ENCODE data around the gene U2AF2.

Gene U2AF2

DNA sequence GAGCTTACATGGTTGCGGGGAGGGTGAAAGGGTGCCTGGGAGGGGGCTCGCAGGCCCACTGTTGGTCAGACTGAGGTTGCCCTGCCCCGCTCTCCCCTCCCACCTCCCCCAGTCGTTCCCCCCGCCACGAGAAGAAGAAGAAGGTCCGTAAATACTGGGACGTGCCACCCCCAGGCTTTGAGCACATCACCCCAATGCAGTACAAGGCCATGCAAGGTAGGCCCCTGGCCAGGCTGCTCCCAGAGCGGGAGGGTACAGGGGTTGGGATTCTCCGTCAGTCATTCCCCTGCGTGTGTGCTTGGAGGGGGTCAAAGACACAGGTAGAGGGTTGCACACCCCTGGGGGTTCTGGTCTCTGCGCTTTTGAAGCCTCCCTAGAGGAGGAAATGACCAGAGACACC is 5.6 kb downstream of the U2AF2 start:
- TF ChIP-seq, protein P1, sequence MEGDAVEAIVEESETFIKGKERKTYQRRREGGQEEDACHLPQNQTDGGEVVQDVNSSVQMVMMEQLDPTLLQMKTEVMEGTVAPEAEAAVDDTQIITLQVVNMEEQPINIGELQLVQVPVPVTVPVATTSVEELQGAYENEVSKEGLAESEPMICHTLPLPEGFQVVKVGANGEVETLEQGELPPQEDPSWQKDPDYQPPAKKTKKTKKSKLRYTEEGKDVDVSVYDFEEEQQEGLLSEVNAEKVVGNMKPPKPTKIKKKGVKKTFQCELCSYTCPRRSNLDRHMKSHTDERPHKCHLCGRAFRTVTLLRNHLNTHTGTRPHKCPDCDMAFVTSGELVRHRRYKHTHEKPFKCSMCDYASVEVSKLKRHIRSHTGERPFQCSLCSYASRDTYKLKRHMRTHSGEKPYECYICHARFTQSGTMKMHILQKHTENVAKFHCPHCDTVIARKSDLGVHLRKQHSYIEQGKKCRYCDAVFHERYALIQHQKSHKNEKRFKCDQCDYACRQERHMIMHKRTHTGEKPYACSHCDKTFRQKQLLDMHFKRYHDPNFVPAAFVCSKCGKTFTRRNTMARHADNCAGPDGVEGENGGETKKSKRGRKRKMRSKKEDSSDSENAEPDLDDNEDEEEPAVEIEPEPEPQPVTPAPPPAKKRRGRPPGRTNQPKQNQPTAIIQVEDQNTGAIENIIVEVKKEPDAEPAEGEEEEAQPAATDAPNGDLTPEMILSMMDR (IDR thresholded peaks at IDR 0.05) = no peak
- Histone ChIP-seq H3K27ac (no peak overlapping the region), H3K4me3 (no peak overlapping the region)
- DNase-seq (ENCODE audit: low spot score) = no peak

DNA sequence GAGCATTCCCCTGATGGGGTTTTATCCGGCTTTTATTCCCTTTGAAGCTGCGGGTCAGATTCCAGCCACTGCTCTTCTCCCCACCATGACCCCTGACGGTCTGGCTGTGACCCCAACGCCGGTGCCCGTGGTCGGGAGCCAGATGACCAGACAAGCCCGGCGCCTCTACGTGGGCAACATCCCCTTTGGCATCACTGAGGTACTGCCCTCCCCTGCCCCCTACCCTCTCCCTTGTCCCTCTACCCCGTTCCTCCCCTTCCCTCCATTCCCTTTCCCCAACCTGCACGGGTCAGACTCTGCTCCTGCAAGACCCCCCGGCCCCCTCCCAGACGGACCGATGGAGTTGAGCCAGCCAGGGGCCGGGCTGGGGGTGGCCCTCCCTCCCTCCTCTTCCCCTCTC is 6.2 kb downstream of the U2AF2 start:
- H3K27ac ChIP-seq = no peak overlapping the region
- no peak overlapping the region for H3K4me3 ChIP-seq
- TF ChIP-seq, protein P1 (IDR thresholded peaks at IDR 0.05) = no peak
- no peak for DNase-seq (ENCODE audit: low spot score)

GRCh38 chr19:55661826-55662225 is 7.0 kb downstream of the U2AF2 start:
- no peak for DNase-seq (ENCODE audit: low spot score)
- Histone ChIP-seq H3K4me3 (no peak overlapping the region), H3K27ac (no peak overlapping the region)
- TF ChIP-seq, protein P1 (IDR thresholded peaks at IDR 0.05) = no peak

DNA sequence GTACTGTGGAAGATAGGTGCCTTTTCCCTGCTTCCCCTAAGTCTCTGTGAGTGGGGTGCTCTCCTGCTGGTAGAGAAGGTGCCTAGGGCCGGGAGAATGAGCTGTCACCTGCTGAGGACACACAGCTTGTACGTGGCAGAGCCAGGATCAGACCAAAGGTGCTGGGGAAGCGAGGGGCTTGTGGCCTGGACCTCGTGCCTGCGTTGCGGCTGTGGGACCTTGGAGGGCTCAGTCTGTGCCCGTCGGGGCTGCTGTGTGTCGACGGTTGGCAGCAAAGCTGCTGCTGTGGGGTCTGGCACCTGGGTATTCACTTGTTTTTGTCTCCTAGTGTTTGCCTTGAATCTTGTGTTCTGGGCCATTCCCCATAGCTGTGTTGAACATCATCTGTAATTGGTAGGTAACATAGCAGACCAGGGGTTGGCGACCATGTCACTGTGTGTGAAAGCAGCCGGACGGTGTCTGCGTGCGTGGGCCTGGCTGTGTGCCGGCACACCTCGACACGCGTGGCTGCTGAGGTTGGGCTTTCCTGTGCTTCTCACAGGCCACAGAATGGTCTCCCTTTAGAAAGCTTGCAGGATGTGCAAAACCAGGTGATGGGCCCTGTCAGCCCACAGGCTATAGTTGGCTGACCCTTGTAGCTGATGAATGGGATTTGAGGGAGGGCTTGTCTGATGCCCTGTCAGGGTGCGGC is 9.2 kb downstream of the U2AF2 start:
- TF ChIP-seq, protein P1 (IDR thresholded peaks at IDR 0.05) = no peak
- Histone ChIP-seq H3K4me3 (no peak overlapping the region), H3K27ac (no peak overlapping the region)
- DNase-seq (ENCODE audit: low spot score) = no peak

DNA sequence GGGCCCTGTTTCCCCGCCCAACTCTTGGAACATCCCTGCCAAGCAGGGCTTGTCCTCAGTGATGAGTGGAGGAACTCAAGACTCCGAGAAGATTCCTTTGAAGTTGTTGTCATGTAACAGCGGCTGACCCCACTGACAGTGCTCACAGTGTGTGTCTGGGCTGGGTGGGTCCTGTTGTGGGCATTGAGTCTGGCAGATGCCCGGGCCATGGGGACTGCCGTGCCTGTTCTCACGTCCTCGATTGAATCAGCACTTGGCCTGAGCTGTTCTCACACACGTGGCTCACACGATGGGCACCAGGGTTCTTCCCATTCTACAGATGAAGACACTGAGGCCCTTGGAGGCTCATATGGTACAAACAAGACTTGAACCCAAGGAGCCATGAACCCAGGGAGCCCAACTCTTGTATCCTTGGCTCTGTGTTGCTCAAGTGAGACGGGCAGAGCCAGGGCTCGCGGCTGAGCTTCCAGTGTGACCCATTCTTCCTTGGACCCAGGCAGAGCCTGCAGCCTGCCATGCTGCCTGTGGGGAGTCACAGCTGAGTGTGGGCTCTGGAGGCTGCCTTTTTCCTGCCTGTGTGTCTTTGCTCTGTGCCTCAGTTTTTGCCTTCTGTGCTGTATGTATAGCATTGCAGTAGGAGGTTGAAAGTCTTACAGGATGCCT is 11.6 kb downstream of the U2AF2 start:
- TF ChIP-seq, protein P1 (IDR thresholded peaks at IDR 0.05) = no peak
- Histone ChIP-seq H3K27ac (no peak overlapping the region), H3K4me3 (no peak overlapping the region)
- no peak for DNase-seq (ENCODE audit: low spot score)

DNA sequence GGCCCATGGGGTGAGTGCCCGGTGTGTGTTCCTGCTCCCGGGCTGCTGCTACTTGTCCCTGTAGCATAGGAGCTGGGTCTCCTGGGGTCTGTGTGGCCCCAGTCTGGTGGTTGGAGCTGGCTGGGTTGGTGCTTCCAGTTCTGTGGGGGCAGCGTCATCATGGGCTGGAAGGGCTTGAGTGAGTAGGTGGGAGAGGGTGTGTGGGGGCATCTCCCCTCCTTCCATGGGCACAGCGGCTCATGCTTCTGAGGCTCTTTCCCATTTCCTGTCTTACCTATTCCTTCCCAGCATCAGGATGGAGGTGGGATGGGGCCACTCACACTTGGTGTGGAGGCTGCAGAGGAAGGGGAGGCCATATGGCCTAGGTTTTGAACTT is 12.2 kb downstream of the U2AF2 start:
- TF ChIP-seq, protein P1 (IDR thresholded peaks at IDR 0.05) = no peak
- no peak for DNase-seq (ENCODE audit: low spot score)
- Histone ChIP-seq H3K27ac (no peak overlapping the region), H3K4me3 (no peak overlapping the region)

DNA sequence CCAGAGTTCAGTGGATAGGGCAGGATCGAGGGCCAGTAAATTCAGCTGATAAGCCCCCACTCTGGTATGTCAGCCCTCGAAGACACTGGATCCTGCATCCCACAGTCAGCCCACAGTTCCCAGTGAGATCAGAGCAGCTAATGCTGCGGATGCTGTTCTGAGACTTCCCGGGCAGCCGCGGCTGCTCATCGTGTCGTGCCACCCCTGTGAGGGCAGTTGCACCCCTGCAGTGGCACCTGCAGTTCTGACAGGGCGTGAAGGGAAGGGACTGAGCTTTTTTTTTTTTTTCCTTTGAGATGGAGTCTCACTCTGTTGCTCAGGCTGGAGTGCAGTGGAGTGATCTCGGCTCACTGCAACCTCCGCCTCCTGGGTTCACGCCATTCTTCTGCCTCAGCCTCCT is 12.7 kb downstream of the U2AF2 start:
- no peak for DNase-seq (ENCODE audit: low spot score)
- Histone ChIP-seq H3K4me3 (no peak overlapping the region), H3K27ac (no peak overlapping the region)
- TF ChIP-seq, protein P1 (IDR thresholded peaks at IDR 0.05) = no peak
